ENCODE data around the gene MYO6.

Gene MYO6

DNA sequence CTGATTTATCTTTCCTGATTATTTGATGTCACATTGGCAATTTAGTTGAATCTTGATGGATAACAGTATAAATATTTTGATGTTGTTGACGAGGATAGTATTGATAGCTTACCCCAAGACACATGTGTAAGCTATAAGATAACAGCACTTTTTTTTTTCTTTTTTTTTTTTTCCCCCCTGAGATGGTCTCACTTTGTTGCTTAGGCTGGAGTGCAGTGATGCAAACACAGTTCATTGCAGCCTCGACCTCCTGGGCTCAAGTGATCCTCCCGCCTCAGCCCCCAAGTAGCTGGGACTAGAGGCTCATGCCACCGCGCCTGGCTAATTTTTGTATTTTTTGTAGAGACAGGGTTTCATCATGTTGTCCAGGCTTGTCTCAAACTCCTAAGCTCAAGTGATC is 21.8 kb downstream of the MYO6 start:
- DNase-seq = no peak

DNA sequence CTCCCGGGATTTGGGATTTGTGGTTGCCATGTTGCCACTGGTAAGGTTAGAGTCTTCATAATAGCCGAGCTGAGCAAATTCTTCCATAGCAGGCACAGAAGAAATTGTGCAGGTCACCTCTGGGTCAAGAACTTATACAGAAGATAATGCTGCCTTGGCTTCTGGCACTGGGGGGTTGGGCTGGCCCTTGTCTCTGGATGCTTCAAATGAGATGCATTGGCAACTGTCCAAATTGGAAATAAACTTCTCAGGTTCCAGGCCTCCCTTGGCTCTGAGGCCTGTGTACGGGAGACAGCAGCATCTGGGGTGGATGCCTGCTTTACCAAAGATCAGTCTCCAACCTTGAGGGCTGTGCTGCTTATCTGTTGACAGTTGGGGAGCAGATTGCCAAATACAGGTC is 26.2 kb downstream of the MYO6 start:
- DNase-seq = no peak

GRCh38 chr6:75776461-75776860 is 27.4 kb downstream of the MYO6 start:
- DNase-seq = no peak

DNA sequence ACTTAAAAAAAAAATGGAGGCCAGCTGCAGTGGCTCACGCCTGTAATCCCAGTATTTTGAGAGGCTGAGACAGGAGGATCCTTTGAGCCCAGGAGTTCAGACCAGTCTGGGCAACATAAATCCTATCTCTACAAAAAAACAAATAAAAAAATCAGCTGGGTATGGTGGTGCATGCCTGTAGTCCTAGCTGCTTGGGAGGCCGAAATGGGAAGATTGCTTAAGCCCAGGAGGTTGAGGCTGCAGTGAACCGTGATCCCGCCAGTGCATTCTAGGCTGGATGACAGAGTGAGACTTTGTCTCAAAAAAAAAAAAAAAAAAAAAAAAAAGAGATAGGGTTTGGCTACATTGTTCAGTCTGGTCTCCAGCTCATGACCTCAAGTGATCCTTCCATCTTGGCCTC is 29.7 kb downstream of the MYO6 start:
- no peak for DNase-seq

DNA sequence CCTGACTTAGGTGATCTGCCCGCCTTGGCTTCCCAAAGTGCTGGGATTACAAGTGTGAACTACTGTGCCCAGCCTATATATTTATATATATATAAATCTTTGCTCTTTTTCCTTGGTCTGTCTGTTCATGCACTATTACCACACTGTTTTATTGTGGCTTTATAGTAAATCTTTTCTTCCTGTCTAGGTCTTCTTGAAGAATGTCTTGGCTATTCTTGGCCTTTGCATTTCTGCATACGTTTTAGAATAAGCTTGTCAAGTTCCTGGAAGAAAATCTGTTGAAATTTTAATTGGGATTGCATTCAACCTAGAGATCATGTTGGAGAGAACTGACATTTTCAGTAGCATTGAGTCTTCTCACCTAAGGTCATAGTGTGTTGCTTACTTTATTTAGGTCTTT is 37.1 kb downstream of the MYO6 start:
- no peak for DNase-seq

DNA sequence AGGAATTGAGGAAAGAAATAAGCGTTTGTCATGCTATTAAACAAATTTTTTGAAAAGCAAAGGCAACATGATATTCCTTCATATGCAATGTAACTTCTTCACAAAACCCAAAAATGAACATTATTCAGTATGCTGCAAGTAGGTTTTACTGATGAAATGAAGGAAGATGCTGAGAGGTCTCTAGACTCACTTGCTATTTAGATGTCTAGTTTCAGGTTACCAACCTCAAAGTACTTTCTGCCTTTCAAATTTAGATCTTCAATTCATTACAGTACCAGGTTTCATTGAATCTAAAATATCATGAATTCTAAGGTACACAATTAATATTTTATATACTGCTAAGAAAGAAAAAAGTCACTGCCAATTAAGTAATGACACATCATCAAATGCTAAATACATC is 39.9 kb downstream of the MYO6 start:
- DNase-seq = no peak

DNA sequence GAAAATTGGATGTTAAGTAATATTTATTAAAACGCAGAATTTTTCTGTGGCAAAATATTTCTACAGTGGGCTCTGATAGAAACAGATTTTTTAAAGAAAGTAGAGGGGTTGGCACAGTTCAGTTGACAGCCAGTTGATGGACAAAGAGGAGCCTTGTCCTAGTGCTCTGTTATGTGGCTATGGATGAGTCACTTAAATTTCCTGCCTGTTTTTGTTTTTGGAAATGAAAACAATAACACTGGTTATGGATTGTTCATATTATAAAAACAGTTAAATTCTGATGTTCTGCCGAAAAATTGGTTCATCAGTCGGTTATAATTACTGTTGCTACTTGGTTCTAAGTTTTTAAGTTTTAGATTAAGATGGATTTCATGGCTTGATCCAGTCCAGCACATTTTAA is 42.8 kb downstream of the MYO6 start:
- no peak for DNase-seq

- DNase-seq = no peak
Observed at GRCh38 chr6:75794351-75794846, 45.4 kb downstream of the MYO6 start.

DNA sequence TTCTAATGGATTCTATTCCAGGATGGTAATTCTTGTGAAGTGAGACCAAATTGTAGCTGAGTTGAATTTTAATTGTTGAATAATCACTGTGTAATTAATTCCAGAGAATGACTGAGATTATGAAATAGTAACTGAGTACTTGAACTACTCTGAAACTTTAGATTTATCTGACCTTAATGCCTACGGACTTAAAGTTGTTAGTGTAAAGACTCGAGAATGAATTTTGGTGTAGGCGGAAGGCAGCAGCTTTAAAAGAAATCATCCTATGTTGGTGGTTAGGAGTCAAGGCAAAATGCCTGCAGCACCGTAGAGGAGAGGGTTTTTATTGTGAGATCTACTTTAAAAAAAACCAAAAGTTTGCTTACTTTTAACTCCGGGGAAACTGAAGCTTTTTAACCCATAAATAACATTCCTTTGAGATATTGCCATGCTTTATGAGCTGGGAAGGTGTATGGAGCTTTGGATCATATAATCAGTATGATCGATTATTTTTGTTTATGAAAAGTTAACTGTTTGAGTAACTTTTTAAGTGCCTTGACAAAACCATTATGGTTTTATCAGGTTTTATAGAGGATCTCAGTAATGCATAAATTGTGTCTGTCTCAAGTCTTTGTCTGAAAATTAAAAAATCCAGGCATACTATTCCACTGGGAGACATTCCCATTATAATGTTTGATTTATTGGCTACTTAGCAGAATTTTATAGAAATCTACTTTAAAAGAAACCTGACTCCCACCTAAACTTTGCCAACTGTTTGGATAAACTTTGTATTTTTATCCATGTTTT is 46.1 kb downstream of the MYO6 start:
- DNase-seq = no peak

DNA sequence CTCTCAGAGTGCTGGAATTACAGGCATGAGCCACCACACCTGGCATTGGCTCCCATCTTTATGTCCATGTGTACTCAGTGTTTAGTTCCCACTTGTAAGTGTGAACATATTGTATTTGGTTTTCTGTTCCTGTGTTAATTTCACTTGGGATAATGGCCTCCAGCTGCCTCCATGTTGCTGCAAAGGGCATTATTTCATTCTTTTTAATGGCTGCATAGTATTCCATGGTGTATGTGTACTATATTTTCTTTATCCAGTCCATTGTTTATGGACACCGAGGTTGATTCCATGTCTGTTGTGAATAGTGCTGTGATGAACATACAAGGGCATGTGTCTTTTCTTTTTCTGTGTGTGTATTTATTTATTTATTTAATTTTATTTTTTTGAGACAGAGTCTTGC is 47.7 kb downstream of the MYO6 start:
- DNase-seq = no peak

DNA sequence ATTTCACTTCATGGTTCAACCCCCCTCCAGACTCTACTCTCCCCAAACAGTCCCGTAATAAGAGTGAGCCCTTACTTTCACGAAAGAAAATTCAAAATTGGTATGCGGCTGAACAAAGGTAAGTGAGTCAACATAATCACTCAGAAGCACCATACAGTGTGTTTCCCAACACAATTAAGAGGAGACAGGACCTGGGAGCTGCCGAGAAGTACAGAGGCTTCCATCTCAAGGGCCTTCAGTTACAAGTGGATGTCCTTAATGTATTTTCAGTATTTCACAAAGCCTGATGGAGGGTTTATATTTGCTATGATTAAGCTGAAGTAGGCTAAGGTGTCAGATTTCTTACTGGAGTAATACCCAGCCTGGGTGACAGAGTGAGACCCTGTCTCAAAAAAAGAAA is 51.1 kb downstream of the MYO6 start:
- no peak for DNase-seq

DNA sequence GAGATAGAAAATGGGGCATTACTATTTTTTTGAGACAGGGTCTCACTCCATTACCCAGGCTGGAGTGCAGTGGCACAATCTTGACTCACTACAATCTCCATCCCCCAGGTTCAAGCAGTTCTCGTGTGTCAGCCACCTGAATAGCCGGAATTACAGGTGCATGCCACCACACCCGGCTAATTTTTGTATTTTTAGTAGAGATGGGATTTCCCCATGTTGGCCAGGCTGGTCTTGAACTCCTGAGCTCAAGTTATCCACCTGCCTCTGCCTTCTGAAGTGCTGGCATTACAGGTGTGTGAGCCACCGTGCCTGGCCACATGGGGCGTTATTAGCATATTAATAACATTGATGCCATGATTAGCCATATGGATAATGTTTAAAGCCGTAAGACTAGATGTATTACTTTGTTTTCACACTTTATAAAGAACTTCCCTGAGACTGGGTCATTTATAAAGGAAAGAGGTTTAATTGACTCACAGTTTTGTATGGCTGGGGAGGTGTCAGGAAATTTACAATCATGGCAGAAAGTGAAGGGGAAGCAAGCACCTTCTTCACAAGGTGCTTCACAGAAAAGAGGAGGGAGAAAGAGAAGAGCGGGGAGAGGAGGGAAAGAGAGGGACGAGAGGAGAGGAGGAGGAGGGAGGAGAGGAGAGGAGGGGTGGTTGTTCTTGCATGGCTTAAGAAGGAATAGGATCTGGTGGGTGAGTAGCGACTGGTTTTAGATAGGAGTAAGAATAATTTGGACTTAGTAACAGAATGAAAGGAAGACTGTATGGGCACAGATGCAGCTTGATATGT is 51.9 kb downstream of the MYO6 start:
- no peak for DNase-seq

- no peak for DNase-seq
Observed at GRCh38 chr6:75802366-75802765, 53.3 kb downstream of the MYO6 start.

GRCh38 chr6:75808507-75808906 is 59.5 kb downstream of the MYO6 start:
- DNase-seq = no peak

DNA sequence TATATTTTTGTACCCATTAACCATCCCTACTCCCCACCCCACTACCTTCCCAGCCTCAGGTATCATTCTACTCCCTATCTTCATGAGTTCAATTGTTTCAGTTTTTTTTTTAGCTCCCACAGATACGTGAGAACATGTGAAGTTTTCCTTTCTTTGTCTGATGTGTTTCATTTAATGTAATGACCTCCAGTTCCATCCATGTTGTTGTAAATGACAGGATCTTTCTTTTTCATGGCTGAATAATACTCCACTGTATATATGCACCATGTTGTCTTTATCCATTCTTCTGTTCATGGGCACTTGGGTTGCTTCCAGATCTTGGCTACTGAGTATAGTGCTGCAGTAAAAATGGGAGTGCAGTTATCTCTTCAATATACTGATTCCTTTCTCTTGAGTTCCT is 63.5 kb downstream of the MYO6 start:
- no peak for DNase-seq

GRCh38 chr6:75813476-75814250 is 64.6 kb downstream of the MYO6 start:
- no peak for DNase-seq

DNA sequence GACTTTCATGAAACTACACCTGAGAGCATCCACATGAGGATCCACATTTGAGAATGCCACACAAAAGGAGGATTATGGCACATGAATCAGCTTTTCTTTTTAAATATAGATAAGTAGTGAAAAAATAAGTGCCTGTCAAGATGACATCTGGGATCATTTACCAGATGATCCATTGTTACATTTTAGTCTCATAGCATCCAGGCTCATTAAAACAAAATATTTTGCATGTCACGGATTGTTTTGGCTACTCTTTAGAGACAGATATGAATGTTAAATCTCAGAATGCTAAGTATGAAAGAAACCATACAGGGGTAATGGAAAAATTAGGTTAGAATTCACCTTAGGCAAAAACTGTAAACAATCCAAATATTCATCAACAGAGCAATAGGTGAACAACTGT is 66.7 kb downstream of the MYO6 start:
- no peak for DNase-seq

DNA sequence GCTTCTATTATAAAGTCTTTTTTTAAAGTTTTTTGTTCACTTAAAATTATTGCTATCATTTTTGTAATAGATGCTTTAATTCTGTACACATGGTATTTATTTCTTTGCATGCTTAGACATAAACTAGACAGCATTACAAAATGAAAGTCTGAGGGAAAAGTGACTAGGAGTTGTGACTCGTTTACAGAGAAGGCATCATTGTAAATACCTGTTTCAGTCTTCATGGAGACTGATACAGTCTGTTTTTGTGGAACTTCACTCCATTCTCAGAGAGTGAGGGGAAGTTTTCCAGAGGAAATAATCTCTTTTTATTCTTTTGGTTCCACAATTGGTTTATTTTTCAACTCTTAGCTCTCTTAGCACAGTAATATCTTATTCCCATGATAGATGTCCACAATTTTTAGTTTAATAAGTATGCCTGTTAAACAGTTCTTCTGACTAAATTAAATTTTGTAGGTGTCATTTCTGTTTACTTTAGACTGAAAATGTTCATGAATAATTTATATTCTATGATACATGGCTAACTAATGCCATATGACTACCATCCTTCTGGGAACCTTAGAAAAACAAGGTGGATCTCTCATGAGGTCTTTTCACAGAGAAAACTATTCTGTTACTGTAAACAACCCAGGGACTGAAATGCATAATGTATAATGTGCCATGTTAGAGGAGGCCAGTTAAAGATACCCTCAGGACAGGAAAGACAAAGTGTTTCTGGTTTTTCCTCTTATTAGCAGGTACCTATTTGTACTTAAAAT is 69.2 kb downstream of the MYO6 start:
- DNase-seq = no peak

- DNase-seq = no peak
Observed at GRCh38 chr6:75819776-75820487, 70.9 kb downstream of the MYO6 start.

GRCh38 chr6:75824160-75824559 is 75.1 kb downstream of the MYO6 start:
- DNase-seq = no peak

GRCh38 chr6:75827163-75827562 is 78.1 kb downstream of the MYO6 start:
- no peak for DNase-seq

Data from SHP77 treated with DMSO at 0.1 percent for 48 hours (cell line).